K562 (cell line): ENCODE data around the gene RNASE4. TPM values are rescaled to one million over a fixed set of nuclear protein-coding genes. Genes with fewer than 3 reads are reported as not detected.

Source experiments
- ADNP ChIP-seq: fragments of 200-800 bp; sonication (Bioruptor generic); IDR thresholded peaks from 2 replicates; pipeline ENCODE4 v1.6.1; 2016; ENCODE audit warnings: missing genetic modification characterization, missing compliant biosample characterization
- BCOR ChIP-seq: fragments of 450-650 bp; IDR thresholded peaks from 2 replicates; pipeline ENCODE4 v1.6.1; 2016
- ERF ChIP-seq: fragments of 450-650 bp; formaldehyde crosslinking; IDR thresholded peaks from 2 replicates; pipeline ENCODE4 v1.4.0; 2020; ENCODE audit warnings: mild to moderate bottlenecking, mixed read lengths
- MAFK ChIP-seq: IDR thresholded peaks from 2 replicates; pipeline ENCODE4 v1.6.1; 2011; ENCODE audit warnings: low read length, improper control_type of control experiment
- MBD1 ChIP-seq: fragments of 250-450 bp; sonication (Bioruptor Pico); IDR thresholded peaks from 2 replicates; pipeline ENCODE4 v1.8.0; 2022; ENCODE audit warnings: inconsistent platforms
- NBN ChIP-seq: fragments of 450-650 bp; IDR thresholded peaks from 2 replicates; pipeline ENCODE4 v1.6.1; 2016; ENCODE audit warnings: low read depth, mild to moderate bottlenecking
- RREB1 ChIP-seq: fragments of 250-450 bp; sonication (Bioruptor Pico); IDR thresholded peaks from 2 replicates; pipeline ENCODE4 v1.4.0; 2020
- polyA plus RNA-seq, 8 experiments: library from polyadenylated mRNA; depleted of rRNA in 4 of 8; stranded (reverse) in 5 of 8; unstranded in 3 of 8; fragments of >200 nt; fragmentation: Nextera tagmentation in 2 of 8; fragmentation: Illumina TruSeq in 1 of 8; extraction: Ambion mirVana in 2 of 8; extraction: Trizol in 1 of 8; gene quantifications; 2 replicates each; pipeline versions ENCODE4 v1.2.1 to v1.2.3, GENCODE V29; 2011 to 2014; ENCODE audit warnings: inconsistent platforms in 1 of 8, missing spikeins in 1 of 8
- total RNA-seq, 7 experiments: library from RNA; depleted of rRNA in 6 of 7; stranded (reverse); fragments of >200 nt in 6 of 7; fragmentation: Illumina TruSeq in 2 of 7; extraction: Trizol in 2 of 7; gene quantifications; 2 replicates each; pipeline versions ENCODE4 v1.2.1 to v1.2.3, GENCODE V29; 2011 to 2021; ENCODE audit warnings: low replicate concordance in 1 of 7

Gene RNASE4
- total and polyA plus RNA-seq, 9 of the 15 experiments (the other 6 are each of a cell fraction or from before 2014, with no cell fraction given) = 0.09 to 0.22 (median 0.13) TPM; not detected in 2

GRCh38 chr14:20657216-20658211, 26.8 kb upstream of the RNASE4 start (continued):
- TF ChIP-seq RREB1 (CRISPR knock-in tag) (no peak), MAFK (no peak), MBD1 (CRISPR knock-in tag) (no peak), BCOR (no peak), ERF (CRISPR knock-in tag) (no peak), ADNP (tag) (no peak), NBN (no peak)
